HG03457 (cell line): ENCODE data around the gene SSX4B.
"Not testable (repeated sequence)": the region's sequence is repeated elsewhere in the genome, so short reads cannot be mapped to it uniquely, and the experiment has no call there.

Source experiments
- ATAC-seq: cut with Tn5 transposase; IDR thresholded peaks from one replicate; pipeline ENCODE4 v1.9.1; 2021; ENCODE audit warnings: moderate number of reproducible peaks; ENCODE audit not compliant: unreplicated experiment

The SSX4B gene, protein sequence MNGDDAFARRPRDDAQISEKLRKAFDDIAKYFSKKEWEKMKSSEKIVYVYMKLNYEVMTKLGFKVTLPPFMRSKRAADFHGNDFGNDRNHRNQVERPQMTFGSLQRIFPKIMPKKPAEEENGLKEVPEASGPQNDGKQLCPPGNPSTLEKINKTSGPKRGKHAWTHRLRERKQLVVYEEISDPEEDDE

DNA sequence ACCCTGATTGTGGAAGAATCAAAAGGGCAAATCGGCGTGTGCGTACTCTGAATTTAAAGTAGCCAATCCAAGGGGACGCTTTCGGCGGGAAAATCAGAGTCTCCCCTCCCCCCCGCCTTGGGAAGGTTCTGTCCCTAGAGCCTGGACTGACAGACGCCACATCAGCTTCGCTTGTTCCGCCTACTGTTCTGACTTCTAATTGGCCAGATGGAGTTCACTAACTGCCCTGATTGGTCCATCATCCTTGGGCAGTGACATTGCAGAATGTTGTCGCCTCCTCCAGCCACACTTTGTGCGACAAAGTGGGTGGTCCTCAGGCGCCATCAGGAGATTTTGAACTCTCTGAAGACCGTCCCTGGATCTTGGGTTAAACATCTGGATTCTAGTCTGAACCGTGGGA, at the start of gene SSX4B:
SSX4B (minus strand) TSS at position 101 of the 400 bp plus-strand sequence. CDS start 588 bp downstream, outside the sequence.
- ATAC-seq, result not testable (repeated sequence)

DNA sequence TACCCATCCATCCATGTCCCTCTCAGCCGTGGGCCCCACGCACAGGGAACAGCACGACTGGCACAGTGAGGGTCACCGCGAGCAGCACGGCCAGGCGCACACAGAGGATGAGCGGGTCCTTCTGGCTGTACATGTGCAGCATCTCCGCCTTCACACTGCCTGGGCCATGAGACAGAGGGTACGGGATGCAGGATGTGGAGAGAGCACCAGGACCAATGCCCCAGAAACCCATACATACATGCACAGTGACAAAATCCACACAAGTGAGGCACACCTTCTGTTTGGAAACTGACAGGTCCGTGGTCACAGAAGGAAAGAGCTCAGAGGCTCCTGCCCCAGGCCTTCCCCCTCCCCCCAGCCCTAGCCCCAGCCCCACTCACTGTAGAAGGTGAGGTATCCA, 48.8 kb upstream of the SSX4B start:
- no peak for ATAC-seq

DNA sequence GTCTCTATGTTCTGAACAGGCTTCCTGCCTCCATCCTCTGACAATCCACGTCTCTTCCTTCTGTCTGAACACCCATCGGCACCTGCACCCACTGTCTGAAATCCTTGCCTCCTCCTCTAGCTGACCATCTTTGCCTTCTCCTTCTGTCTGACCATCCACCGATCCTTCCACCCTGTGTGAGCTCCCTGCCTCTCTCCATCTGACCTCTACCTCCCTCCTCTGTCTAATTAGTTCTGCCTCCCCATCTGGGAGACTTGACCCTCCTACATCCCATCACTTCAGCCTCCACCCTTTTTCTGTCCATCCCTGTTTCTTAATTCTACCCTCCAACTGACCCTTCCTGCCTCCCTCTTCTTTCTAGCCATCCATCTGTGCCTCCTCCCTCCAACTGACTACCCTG, 48.3 kb upstream of the SSX4B start:
- ATAC-seq, result no peak

DNA sequence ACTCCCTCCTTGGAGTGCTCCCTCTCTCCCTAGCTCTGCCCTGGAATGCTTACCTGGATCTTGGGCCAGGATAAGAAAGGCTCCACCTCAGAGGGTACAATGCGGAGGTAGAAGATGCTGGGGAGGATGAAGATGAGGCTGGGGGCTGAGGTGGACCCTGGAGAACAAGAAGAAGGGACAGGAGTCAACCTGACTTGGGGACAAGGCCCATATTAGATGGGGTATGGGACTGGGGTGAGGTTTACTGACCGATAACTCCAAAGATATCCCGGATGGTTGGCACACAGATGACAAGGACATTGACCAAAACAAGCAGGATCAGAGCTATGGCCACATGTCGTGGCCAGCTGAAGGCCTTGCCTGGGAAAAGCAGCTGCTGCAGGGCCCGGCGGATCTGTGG, 47.7 kb upstream of the SSX4B start:
- ATAC-seq, result no peak

DNA sequence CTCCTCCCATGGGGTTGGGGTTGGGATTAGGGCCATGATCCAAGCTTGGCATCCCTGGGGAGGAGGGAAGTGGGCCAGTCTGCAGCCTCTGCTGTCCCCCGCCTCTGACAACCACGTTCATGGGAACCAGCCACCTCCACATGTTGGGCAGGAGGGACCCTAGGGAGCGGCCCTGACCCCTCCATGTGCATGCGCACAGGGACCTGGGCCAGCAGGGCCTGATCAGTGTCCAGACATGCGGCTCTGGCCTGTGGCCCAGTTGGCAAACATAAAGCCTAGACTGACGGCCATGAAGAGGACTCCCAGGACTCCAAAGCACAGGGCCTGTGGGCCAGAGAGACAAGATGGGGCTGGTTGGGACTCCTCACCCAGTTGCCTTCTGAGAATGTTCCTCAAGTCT, 47.0 kb upstream of the SSX4B start:
- ATAC-seq, result no peak

DNA sequence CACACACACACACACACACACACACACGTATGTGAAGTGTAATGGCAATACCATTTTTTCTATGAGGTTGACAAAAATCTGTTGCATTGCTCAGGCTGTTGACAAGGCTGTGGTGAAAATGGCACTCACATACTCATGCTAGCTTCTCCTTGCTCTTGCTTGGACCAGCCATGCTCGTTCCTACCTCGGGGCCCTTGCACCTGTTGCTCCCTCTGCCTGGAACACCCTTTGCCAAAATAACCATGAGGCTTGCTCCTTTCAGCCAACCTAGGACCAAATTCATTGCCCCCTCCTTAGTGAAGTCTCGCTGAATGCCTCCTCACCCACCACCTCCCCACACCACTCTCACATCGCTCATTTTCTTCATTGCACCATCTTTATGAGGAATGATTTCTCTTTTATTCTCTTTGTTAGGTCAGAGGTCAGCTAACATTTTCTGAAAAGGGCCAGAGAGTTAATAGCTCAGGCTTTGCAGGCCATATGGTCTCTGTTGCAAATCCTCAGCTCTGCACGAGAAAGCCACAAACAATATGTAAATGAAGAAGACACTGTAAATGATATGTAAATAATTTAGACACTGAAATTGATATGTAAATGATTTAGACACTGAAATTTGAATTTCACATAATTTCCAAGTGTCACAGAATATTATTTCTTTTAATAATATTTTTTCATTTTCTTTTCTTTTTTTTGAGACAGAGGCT, 45.0 kb upstream of the SSX4B start:
- ATAC-seq, result no peak

DNA sequence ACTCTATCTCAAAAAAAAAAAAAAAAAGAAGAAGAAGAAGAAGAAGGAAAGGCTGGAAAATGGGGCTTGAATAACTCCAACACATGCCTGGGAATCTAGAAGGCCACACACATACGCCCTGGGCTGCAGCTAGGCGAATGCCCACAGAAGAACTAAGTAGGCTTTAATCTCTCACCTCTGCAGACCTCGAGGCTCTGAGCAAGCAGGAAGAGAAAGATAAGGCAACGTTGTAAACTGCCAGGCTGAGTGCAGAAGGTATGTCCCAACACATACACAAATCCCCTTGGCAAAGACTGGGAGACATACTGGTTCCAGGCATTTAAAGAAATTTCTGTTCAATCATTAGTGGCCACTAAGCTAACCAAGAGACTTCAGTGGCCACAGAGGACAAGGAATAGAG, 39.9 kb upstream of the SSX4B start:
- no peak for ATAC-seq

DNA sequence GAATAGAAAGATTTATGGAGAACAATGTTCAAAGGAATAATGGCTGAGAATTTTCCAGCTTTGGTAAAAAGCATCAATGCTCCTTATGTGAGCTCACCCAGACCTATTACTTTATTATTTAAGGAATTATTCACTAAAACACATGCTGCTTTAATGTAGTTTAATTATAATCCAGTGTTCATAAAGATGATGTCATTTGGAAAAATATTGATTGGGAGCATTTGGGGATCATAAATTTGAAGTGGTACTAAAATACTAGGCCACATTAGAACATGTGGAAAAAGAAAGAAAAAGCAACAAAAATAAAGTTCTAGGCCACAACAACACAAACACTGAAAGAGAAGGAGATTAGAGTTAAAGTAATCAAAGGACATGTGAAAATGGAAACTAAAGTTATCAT, 38.3 kb upstream of the SSX4B start:
- no peak for ATAC-seq

DNA sequence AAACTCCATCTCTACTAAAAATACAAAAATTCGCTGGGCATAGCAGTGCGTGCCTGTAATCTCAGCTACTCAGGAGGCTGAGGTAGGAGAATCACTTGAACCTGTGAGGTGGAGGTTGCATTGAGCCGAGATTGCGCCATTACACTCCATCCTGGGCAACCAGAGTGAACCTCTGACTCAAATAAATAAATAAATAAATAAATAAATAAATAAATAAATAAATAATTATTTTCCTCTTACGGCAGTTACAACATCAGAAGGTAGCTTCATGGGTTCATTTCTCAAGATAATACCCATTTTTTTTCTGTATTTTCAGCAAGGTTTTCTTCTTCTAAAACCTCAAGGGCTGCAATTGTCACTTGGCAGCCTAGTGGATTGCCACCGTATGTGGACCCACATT, 35.4 kb upstream of the SSX4B start:
- ATAC-seq, result not testable (repeated sequence)

DNA sequence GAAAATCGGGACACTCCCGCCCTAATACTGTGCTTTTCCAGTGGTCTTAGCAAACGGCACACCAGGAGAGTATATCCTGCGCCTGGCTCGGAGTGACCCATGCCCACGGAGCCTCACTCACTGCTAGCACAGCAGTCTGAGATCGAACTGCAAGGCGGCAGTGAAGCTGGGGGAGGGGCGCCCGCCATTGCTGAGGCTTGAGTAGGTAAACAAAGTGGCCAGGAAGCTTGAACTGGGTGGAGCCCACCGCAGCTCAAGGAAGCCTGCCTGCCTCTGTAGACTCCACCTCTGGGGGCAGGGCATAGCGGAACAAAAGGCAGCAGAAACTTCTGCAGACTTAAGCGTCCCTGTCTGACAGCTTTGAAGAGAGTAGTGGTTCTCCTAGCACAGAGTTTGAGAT, 22.0 kb upstream of the SSX4B start:
- not testable (repeated sequence) for ATAC-seq

DNA sequence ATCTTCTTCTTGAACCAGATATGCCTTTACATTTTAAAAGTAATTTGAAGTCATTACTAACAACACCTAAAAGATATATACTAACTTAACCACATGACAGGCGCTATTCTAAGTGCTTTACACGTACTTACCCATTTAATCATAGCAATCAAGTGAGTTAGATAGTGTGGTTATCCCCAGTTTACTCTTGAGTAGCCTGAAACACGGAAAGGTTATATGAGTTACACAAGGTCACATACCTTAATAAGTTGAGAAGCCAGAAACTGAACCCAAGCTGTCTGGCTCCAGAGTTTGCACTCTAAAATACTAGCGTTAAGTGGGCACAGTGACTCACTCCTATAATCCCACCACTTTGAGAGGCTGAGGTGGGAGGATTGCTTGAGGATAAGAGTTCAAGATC, 18.4 kb upstream of the SSX4B start:
- ATAC-seq, result not testable (repeated sequence)

DNA sequence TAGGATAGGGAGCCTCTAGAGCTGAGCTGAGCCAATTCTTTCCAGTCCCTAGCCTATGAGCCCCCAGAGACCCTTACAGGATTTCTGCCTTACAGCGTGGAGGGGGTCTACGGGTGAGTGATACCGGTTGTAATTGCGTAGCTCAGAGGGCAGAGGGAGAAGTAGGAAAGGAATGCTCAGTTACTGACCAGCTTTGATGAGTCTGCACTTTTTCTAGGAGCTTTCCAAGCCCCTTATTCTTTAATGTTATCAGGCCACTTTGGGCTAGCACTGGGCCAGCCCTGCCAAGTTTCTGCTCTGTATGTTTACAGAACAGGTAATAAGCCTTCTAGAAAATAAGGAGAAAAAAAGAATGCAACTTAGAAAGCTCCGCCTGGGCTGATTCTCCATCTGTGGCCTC, 17.8 kb upstream of the SSX4B start:
- ATAC-seq, result not testable (repeated sequence)

DNA sequence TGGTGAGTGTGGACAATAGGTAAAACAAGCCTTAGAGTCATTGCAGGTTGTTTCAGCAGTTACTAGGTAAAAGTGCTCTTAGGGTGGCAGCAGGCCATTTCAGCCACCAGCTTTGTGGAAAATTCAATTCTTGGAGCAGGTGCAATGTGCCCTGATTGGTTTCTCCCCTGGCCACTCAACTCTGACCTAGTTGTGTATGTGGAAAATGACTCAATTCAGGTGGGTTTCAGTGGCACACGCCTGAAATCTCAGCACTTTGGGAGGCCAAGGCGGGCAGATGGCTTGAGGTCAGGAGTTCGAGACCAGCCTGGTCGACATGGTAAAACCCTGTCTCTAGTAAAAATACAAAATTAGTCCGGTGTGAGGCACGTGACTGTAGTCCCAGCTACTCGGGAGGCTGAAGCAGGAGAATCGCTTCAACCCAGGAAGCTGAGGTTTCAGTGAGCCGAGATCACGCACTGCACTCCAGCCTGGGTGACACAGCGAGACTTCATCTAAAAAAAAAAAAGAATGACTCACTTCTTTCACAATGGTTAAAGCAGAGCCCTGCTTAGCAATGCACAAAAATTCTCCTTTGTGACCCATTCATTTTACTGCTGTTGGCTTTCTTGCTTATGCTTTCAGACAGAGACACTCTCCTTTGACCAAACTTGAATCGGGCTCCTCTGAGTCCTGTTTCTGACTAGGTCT, 15.4 kb upstream of the SSX4B start:
- ATAC-seq, result not testable (repeated sequence)

DNA sequence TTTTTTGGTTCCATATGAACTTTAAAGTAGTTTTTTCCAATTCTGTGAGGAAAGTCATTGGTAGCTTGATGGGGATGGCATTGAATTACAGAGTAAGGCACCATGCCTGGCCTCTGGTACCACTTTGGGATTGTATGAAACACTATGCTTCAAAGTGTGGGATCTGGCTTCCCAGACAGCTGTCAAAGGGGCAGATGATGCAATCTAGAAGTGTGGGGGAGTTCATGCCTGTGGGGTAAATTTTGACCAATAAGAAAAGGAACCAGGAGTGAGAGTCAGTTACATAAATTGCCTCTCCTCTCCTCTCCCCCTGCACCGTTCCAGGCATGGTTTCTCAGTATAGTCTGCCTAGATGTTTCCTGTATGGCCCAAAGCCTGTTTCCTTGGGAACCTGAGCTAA, 13.9 kb downstream of the SSX4B start:
- not testable (repeated sequence) for ATAC-seq

DNA sequence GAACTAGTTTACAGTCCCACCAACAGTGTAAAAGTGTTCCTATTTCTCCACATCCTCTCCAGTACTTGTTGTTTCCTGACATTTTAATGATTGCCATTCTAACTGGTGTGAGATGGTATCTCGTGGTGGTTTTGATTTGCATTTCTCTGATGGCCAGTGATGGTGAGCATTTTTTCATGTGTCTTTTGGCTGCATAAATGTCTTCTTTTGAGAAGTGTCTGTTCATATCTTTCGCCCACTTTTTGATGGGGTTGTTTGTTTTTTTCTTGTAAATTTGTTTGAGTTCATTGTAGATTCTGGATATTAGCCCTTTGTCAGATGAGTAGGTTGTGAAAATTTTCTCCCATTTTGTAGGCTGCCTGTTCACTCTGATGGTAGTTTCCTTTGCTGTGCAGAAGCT, 14.8 kb downstream of the SSX4B start:
- not testable (repeated sequence) for ATAC-seq

DNA sequence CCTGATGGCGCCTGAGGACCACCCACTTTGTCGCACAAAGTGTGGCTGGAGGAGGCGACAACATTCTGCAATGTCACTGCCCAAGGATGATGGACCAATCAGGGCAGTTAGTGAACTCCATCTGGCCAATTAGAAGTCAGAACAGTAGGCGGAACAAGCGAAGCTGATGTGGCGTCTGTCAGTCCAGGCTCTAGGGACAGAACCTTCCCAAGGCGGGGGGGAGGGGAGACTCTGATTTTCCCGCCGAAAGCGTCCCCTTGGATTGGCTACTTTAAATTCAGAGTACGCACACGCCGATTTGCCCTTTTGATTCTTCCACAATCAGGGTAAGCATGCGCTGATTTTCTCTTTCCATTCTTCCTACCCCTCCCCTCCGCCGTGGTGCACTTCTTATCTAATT, 28.5 kb downstream of the SSX4B start, which contains the start of gene SSX4:
SSX4 (plus strand) TSS at position 301 of the 400 bp plus-strand sequence. CDS start 515 bp downstream, outside the sequence.
- not testable (repeated sequence) for ATAC-seq

DNA sequence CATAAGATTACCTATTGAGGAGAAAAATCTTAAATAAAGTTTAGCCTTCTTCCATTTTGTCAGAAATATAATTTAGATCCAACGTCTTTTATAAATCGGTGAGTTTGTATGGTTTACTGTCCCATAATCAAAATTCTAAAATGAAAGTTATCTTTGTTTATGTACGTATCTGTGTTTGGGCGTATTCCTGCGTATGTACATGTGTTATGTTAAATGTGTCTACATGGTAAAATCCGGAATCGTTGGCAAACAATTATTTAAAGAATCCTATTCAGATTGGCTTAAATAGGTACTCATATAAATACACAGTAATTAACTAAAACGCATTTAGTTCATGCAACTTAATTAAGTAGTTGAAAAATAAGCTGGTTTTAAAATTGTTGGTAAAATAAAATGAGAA, 41.4 kb downstream of the SSX4B start:
- ATAC-seq, result not testable (repeated sequence)

DNA sequence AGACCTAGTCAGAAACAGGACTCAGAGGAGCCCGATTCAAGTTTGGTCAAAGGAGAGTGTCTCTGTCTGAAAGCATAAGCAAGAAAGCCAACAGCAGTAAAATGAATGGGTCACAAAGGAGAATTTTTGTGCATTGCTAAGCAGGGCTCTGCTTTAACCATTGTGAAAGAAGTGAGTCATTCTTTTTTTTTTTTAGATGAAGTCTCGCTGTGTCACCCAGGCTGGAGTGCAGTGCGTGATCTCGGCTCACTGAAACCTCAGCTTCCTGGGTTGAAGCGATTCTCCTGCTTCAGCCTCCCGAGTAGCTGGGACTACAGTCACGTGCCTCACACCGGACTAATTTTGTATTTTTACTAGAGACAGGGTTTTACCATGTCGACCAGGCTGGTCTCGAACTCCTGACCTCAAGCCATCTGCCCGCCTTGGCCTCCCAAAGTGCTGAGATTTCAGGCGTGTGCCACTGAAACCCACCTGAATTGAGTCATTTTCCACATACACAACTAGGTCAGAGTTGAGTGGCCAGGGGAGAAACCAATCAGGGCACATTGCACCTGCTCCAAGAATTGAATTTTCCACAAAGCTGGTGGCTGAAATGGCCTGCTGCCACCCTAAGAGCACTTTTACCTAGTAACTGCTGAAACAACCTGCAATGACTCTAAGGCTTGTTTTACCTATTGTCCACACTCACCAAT, 43.9 kb downstream of the SSX4B start:
- ATAC-seq, result not testable (repeated sequence)

DNA sequence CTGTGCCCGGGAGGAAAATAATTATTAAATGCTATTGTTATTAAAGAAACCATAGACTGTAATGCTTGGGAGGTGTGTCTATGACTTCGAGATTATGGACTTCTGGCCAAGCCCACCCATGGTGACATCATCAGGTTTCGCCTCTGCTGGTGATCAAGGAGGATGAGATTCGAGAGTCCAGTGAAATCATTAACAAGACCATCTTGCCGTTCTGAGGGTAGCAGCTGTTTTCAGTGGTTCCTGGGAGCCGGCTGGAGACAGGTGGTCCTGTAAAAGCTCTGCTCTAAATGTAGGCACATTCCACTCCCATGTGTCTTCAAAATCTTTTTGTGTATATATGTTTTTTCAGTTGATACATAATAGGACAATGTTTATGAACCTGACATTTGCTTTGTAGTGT, 52.5 kb downstream of the SSX4B start:
- ATAC-seq, result not testable (repeated sequence)

DNA sequence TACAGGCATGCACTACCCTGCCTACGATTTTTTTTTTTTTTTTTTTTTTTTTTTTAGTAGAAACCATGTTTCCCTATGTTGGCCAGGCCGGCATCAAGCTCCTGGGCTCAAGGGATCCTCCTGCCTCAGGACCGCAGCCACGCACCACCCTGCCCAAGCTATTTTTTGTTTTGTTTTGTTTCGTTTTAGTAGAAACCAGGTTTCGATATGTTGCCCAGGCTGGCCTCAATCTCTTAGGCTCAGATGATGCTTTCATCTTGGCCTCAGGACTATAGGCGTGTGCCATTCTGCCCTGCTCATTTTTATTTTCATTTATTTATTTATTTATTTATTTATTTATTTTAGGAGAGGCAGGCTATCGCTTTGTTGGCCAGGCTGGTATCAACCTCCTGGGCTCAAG, 54.1 kb downstream of the SSX4B start:
- no peak for ATAC-seq
